Testis (tissue), 2 donors: Measurements from ENCODE around the gene POLK.

Experiments
- CTCF ChIP-seq, 3 experiments: fragments of 450-650 bp in 2 of 3; fragments of 200-600 bp in 1 of 3; sonication (generic) in 1 of 3; IDR thresholded peaks; one replicate each; pipeline ENCODE4 v1.5.1; 2016 to 2019; ENCODE audit warnings: antibody characterized with exemption in 3 of 3, mild to moderate bottlenecking in 2 of 3, moderate library complexity in 1 of 3
- POLR2A ChIP-seq: fragments of 450-650 bp; IDR thresholded peaks from one replicate; pipeline ENCODE4 v1.6.1; 2017; ENCODE audit warnings: antibody characterized with exemption, mild to moderate bottlenecking, moderate library complexity

GRCh38 chr5:75536147-75536546 lies 24.5 kb downstream of the POLK start:
- TF ChIP-seq CTCF (IDR thresholded peaks at IDR 0.05) (no peak), POLR2A (no peak)
